Naive thymus-derived CD8-positive, alpha-beta T cell (primary cell): ENCODE measurements around the gene PKP3. TPM values are rescaled to one million over a fixed set of nuclear protein-coding genes. Genes with fewer than 3 reads are reported as not detected.

Experiments
- ATAC-seq, 2 donors: fragments of 150-1000 bp; cut with Tn5 transposase in 1 of 2; sonication (Bioruptor Pico), chemical (Tn5 transposase) in 1 of 2; 1 replicate in 1 of 2; 2 replicates in 1 of 2; pipeline ENCODE4 v1.10.0; 2021; ENCODE audit warnings: mild to moderate bottlenecking in 2 of 2, moderate library complexity in 2 of 2
- POLR2A ChIA-PET: fragments of 350-600 bp; sonication (Branson Sonifier 250); formaldehyde crosslinking; loops from one replicate; lab custom pipeline; 2021; ENCODE audit warnings: antibody characterized with exemption; lab: Charles Lee
- DNase-seq, 10 donors: peaks; one replicate each; pipeline versions ENCODE4 v3.0.0 to v3.0.0-alpha.2; 2020 to 2022
- H3K27ac Mint-ChIP-seq, 10 donors: one replicate each; pipeline ENCODE4 v1.8.0; 2020 to 2022; ENCODE audit warnings: mild to moderate bottlenecking in 10 of 10, mixed read lengths in 10 of 10, moderate library complexity in 4 of 10, inconsistent platforms in 1 of 10
- H3K27me3 Mint-ChIP-seq, 5 donors: one replicate each; pipeline ENCODE4 v1.8.0; 2021 to 2022; ENCODE audit warnings: mixed read lengths in 5 of 5
- H3K36me3 Mint-ChIP-seq, 3 donors: one replicate each; pipeline ENCODE4 v1.8.0; 2020 to 2022; ENCODE audit warnings: mixed read lengths in 3 of 3, mild to moderate bottlenecking in 2 of 3, inconsistent platforms in 1 of 3
- H3K4me1 Mint-ChIP-seq, 4 donors: one replicate each; pipeline ENCODE4 v1.8.0; 2021 to 2022; ENCODE audit warnings: mixed read lengths in 4 of 4
- H3K4me3 Mint-ChIP-seq, 10 donors: one replicate each; pipeline ENCODE4 v1.8.0; 2020 to 2022; ENCODE audit warnings: mild to moderate bottlenecking in 10 of 10, mixed read lengths in 10 of 10, moderate library complexity in 6 of 10, inconsistent platforms in 1 of 10
- H3K9me3 Mint-ChIP-seq, 9 donors: one replicate each; pipeline ENCODE4 v1.8.0; 2020 to 2022; ENCODE audit warnings: mixed read lengths in 9 of 9, mild to moderate bottlenecking in 3 of 9, inconsistent platforms in 1 of 9, moderate library complexity in 1 of 9
- polyA plus RNA-seq, 3 donors: library from polyadenylated mRNA; unstranded; fragments of 300-500 nt; fragmentation: Illumina TruSeq; gene quantifications; one replicate each; pipeline ENCODE4 v1.2.3, GENCODE V29; 2021
- total RNA-seq, 8 experiments: library from RNA in 2 of 8; stranded (reverse) in 2 of 8; gene quantifications; one replicate each; pipeline ENCODE4 v1.2.3 and lab custom pipeline; 2021 to 2026

The PKP3 gene
- total and polyA plus RNA-seq, 5 experiments from 2014 or later = 0.15 to 0.47 (median 0.23) TPM; not detected in 1

- peaks cover 9 to 29% (median 12%) of the 10 kb centered on the region in 4 donors for H3K4me1 Mint-ChIP-seq
- peaks cover 0 to 6% (median 0%) of the 10 kb centered on the region in 3 donors for H3K36me3 Mint-ChIP-seq
- H3K27me3 Mint-ChIP-seq = peaks cover 0 to 4% (median 0%) of the 10 kb centered on the region in 5 donors
- H3K9me3 Mint-ChIP-seq = no peaks in the 10 kb centered on the region
- POLR2A ChIA-PET = interaction anchor here (0.6 to 6.7 kb wide), 7 partner anchors 11 to 197 kb away, joined by 3 to 100 read pairs (median 3); partner anchors contain the start of genes BET1L, RIC8A and SIGIRR
- H3K27ac Mint-ChIP-seq = peak overlapping the region in 3 of 10 donors; percentile 20 to 60 (median 59)
- peak overlapping the region in 1 of 10 donors; percentile 45 for H3K4me3 Mint-ChIP-seq
- DNase-seq = no peak
- ATAC-seq = no peak
Observed at GRCh38 chr11:403761-404431, 9.9 kb downstream of the PKP3 start.

DNA sequence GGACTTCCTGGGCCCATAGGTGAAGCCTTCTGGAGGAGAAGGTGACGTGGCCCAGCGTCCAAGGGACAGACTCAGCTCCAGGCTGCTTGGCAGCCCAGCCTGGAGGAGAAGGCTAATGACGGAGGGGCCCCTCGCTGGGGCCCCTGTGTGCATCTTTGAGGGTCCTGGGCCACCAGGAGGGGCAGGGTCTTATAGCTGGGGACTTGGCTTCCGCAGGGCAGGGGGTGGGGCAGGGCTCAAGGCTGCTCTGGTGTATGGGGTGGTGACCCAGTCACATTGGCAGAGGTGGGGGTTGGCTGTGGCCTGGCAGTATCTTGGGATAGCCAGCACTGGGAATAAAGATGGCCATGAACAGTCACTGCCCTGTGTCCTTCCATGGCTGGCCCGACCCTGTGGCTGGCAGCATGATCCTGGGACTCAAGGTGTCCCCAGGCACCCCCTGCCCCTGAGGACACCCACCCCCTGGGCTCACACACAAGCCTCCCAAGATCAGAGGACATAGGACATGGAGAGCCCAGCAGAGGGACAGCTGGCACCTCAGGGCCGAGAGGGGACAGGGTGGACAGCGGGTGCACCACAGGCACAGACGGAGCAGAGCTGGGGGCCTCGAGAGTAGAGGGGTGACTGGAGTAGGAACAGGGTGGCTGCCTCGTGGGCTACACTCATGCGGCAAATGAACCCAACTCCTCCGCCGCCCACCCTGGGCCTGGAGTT lies 10.7 kb downstream of the PKP3 start:
- peaks cover 0 to 1% (median 0%) of the 10 kb centered on the region in 5 donors for H3K27me3 Mint-ChIP-seq
- peaks cover 8 to 31% (median 15%) of the 10 kb centered on the region in 4 donors for H3K4me1 Mint-ChIP-seq
- DNase-seq = no peak
- H3K27ac Mint-ChIP-seq = peak overlapping the region in 9 of 10 donors; percentile 15 to 92 (median 41)
- no peak for ATAC-seq
- POLR2A ChIA-PET = interaction anchor here (0.6 to 6.7 kb wide), 6 partner anchors 11 to 131 kb away, joined by 3 to 135 read pairs (median 12); partner anchors contain the start of genes PTDSS2 and SIGIRR
- H3K36me3 Mint-ChIP-seq = peaks cover 0 to 7% (median 0%) of the 10 kb centered on the region in 3 donors
- H3K9me3 Mint-ChIP-seq = no peaks in the 10 kb centered on the region
- H3K4me3 Mint-ChIP-seq = peak overlapping the region in 2 of 10 donors; percentile 27 to 47

- Mint-ChIP-seq H3K27me3 (no peaks in the 10 kb centered on the region), H3K9me3 (no peaks in the 10 kb centered on the region), H3K27ac (peak overlapping the region; percentile 29 to 92 (median 68)), H3K4me3 (peak overlapping the region in 8 of 10 donors; percentile 20 to 61 (median 47)), H3K36me3 (peaks cover 0 to 9% (median 0%) of the 10 kb centered on the region in 3 donors), H3K4me1 (peaks cover 7 to 31% (median 15%) of the 10 kb centered on the region in 4 donors)
- DNase-seq (no peak), ATAC-seq (no peak)
- POLR2A ChIA-PET = interaction anchor here (0.6 to 6.7 kb wide), 15 partner anchors 9 to 414 kb away, joined by 3 to 135 read pairs (median 5); partner anchors contain the start of genes BET1L, PTDSS2, RIC8A and SIGIRR
Observed at GRCh38 chr11:405323-405953, 11.4 kb downstream of the PKP3 start.

DNA sequence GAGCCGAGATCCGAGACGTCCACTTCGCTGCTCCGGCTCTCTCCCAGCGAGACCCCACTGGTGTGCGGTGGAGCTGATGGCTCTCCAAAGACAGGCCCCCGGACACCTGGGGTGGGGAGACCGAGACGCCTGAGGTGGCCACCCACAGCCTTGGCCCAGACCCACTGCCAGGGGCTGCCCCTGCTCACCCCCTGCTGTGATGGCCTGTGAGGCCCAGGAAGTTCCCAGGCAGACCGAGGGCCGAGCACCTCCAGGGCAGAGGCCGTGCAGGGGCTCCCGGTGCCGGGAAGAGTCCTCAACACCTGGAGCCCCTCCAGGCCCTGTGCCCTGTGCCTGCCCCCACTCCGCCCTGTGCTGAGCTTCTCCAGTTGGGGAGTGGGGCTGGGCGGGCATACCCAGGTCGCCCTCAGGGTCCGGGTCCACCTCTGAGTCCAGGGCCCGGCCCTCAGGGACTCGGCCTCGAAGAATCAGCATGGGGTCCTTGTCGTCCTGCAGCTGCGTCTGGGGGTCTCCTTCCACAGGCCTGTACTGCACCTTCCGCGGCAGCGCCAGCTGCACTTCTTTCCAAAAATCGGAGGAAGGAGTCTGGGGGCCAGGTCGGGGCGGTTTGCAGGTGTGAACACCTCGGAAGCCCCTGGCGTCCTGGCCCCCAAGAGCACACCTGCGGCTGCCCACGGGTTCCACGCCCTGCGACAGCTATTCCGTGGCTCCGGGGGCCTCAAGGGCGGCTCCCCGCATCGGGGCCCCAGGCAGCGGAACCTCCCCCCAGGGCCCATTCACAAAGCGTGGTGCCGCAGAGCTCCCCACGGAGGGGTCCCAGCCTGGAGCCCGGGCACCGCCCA lies 12.2 kb downstream of the PKP3 start:
- POLR2A ChIA-PET = interaction anchor here (0.6 to 6.7 kb wide), 31 partner anchors 9 to 413 kb away, joined by 3 to 135 read pairs (median 5); partner anchors contain the start of genes ANO9, BET1L, LRRC56 and PTDSS2
- ATAC-seq = no peak
- peaks cover 7 to 31% (median 15%) of the 10 kb centered on the region in 4 donors for H3K4me1 Mint-ChIP-seq

GRCh38 chr11:406796-407650 lies 13.0 kb downstream of the PKP3 start:
- Mint-ChIP-seq H3K4me1 (peaks cover 7 to 31% (median 15%) of the 10 kb centered on the region in 4 donors), H3K9me3 (no peaks in the 10 kb centered on the region), H3K36me3 (peaks cover 0 to 9% (median 0%) of the 10 kb centered on the region in 3 donors), H3K27me3 (no peaks in the 10 kb centered on the region), H3K4me3 (peak overlapping the region in 7 of 10 donors; percentile 22 to 76 (median 58)), H3K27ac (peak overlapping the region in 9 of 10 donors; percentile 43 to 93 (median 79))
- DNase-seq (peak; percentile 90 to 98 (median 95)), ATAC-seq (peak; percentile 90 to 95)
- POLR2A ChIA-PET = interaction anchor here (0.6 to 6.7 kb wide), 32 partner anchors 9 to 199 kb away, joined by 3 to 135 read pairs (median 4); partner anchors contain the start of genes ANO9, BET1L, LRRC56 and PGGHG

More for the DNA sequence above, 12.2 kb downstream of the PKP3 start:
- Mint-ChIP-seq H3K36me3 (peaks cover 0 to 9% (median 0%) of the 10 kb centered on the region in 3 donors), H3K4me3 (peak overlapping the region in 6 of 10 donors; percentile 20 to 69 (median 41)), H3K27ac (peak overlapping the region in 8 of 10 donors; percentile 11 to 92 (median 73)), H3K9me3 (no peaks in the 10 kb centered on the region), H3K27me3 (no peaks in the 10 kb centered on the region)
- no peak for DNase-seq

DNA sequence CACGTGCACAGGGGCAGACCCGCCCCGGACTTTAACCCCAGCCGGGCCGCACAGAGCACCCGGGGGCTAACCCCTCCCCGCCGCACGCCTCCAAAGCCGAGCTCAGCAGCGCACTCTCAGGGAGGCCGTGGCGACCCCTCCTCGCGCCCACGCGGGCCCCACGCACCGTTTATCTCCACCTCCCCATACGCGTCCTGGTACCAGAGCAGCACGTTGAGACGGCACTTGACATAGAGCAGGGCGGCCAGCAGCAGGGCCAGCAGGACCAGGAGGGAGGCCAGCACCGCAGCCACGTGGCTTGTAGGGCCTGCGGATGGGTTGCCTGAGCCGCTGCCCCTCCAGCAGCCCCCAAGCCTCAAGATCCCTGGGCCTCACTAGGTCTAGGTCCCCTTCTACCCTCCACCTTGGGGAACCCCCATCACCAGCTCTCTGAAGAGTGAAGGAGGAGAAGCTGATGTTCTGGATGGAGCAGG lies 13.7 kb downstream of the PKP3 start:
- H3K27me3 Mint-ChIP-seq = no peaks in the 10 kb centered on the region
- H3K4me3 Mint-ChIP-seq = peak overlapping the region in 6 of 10 donors; percentile 11 to 63 (median 56)
- POLR2A ChIA-PET = interaction anchor here (0.7 to 6.7 kb wide), 22 partner anchors 8 to 199 kb away, joined by 3 to 135 read pairs (median 5); partner anchors contain the start of genes ANO9, BET1L, LRRC56 and PGGHG
- DNase-seq (peak in 6 of 10 donors; percentile 38 to 75 (median 50)), ATAC-seq (peak; percentile 16 to 23)
- peaks cover 7 to 33% (median 17%) of the 10 kb centered on the region in 4 donors for H3K4me1 Mint-ChIP-seq
- no peaks in the 10 kb centered on the region for H3K9me3 Mint-ChIP-seq
- H3K27ac Mint-ChIP-seq = peak overlapping the region in 8 of 10 donors; percentile 43 to 93 (median 81)
- H3K36me3 Mint-ChIP-seq = peaks cover 0 to 9% (median 0%) of the 10 kb centered on the region in 3 donors

GRCh38 chr11:408154-409007 lies 14.4 kb downstream of the PKP3 start:
- POLR2A ChIA-PET = interaction anchor here (0.9 to 6.7 kb wide), 12 partner anchors 7 to 200 kb away, joined by 3 to 135 read pairs (median 12); partner anchors contain the start of genes ANO9, BET1L, LRRC56 and PTDSS2
- peak overlapping the region in 8 of 10 donors; percentile 43 to 93 (median 54) for H3K27ac Mint-ChIP-seq
- ATAC-seq (no peak), DNase-seq (no peak)
- peaks cover 9 to 40% (median 23%) of the 10 kb centered on the region in 4 donors for H3K4me1 Mint-ChIP-seq
- peak overlapping the region in 1 of 10 donors; percentile 26 for H3K4me3 Mint-ChIP-seq
- no peaks in the 10 kb centered on the region for H3K9me3 Mint-ChIP-seq
- no peaks in the 10 kb centered on the region for H3K27me3 Mint-ChIP-seq
- peaks cover 0 to 9% (median 0%) of the 10 kb centered on the region in 3 donors for H3K36me3 Mint-ChIP-seq

DNA sequence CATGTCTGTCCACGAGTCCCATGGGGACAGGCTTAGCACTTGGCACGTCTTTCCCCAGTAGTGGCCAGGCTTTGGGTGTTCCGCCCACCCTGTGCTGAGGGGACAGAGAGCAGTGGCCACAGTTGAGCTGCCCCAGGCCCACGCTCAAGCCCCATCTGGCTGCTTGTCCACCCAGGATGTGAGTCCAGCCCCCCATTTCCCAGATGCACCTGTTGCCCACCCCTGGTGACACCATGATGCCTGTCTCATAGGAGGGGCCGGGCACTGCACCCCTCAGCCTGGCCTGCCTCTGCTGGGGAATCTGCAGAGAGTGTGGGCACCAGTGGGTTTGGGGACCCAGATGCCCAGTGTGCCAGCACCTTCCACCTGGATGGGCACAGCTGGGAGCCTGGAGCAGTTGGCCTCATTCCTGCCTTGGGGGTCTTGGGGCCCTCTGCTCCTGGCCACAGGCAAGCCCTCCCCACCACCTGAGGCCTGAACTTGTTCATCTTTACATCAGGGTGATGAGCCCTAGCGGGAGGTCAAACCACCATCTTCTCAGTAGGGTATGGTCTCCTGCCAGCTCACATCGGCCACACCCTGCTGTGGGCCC lies 15.1 kb downstream of the PKP3 start:
- Mint-ChIP-seq H3K4me1 (peaks cover 10 to 42% (median 25%) of the 10 kb centered on the region in 4 donors), H3K4me3 (no peak overlapping the region), H3K9me3 (no peaks in the 10 kb centered on the region), H3K27ac (peak overlapping the region in 5 of 10 donors; percentile 25 to 69 (median 53)), H3K36me3 (peaks cover 0 to 9% (median 0%) of the 10 kb centered on the region in 3 donors), H3K27me3 (no peaks in the 10 kb centered on the region)
- ATAC-seq = no peak
- no peak for DNase-seq
- POLR2A ChIA-PET = interaction anchor here (0.9 to 6.7 kb wide), 4 partner anchors 7 to 94 kb away, joined by 3 to 135 read pairs (median 52); partner anchors contain the start of genes ANO9, PTDSS2 and SIGIRR
